ENCODE data around the gene ATP13A2. TPM values are rescaled to one million over a fixed set of nuclear protein-coding genes. Genes with fewer than 3 reads are reported as not detected.
"Not testable (repeated sequence)": the region's sequence is repeated elsewhere in the genome, so short reads cannot be mapped to it uniquely, and the experiment has no call there.

ATP13A2 gene
- total and polyA plus RNA-seq, 2 donors (not counting 1 experiment from before 2014, with no cell fraction given), result 41.6 to 51.8 TPM

DNA sequence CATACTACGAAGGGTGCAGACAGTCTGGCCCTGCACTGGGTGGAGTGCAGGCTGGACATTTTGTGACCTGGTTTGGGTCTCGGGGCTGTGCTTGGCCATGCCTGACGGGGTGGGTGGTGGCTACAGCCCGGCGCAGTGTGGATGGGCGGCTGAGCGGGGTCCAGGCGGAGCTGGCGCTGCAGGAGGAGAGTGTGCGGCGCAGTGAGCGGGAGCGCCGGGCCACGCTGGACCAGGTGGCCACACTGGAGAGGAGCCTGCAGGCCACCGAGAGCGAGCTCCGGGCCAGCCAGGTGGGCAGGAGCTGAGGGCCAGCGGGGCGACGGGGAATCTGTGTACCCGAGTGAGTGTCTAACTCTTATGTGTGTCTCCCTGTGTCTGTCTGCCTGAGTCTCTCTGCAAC lies 45.4 kb downstream of the ATP13A2 start:
- Mint-ChIP-seq H3K4me3 (no peak overlapping the region), H3K27ac (no peak overlapping the region), H3K27me3 (no peaks in the 10 kb centered on the region), H3K9me3 (ENCODE audit: insufficient read depth) (no peaks in the 10 kb centered on the region), H3K4me1 (peaks cover 4% of the 10 kb centered on the region)
- DNase-seq (no peak), ATAC-seq (ENCODE audit: low read depth) (no peak)
- no peak overlapping the region for H3K4me2 ChIP-seq (replicated peaks; ENCODE audit: low read depth, low read length, poor library complexity, severe bottlenecking)
- H3K27me3 ChIP-seq (replicated peaks in 1 of 4; ENCODE audit: control extremely low read depth in 1 of 4, control insufficient read depth in 3 of 4, insufficient read depth in 4 of 4, low read length in 3 of 4), result no peaks in the 10 kb centered on the region
- 97% methylated on average over 22 of the region's 22 CpGs for WGBS (ENCODE audit: insufficient coverage)
- ChIA-PET POLR2A (no interaction called here), CTCF (no interaction called here)
- H3K36me3 ChIP-seq (replicated peaks in 1 of 2; ENCODE audit: control extremely low read depth in 1 of 2, control insufficient read depth in 1 of 2, extremely low read depth in 1 of 2, insufficient read depth in 2 of 2, low read length in 1 of 2), result peaks cover 0 to 6% of the 10 kb centered on the region in 2 experiments
- no peak overlapping the region for H3K9ac ChIP-seq (ENCODE audit: low read length)
- no peaks in the 10 kb centered on the region for H3K79me2 ChIP-seq (ENCODE audit: control insufficient read depth, insufficient read depth, low read length)
- no peak overlapping the region for H3K27ac ChIP-seq (ENCODE audit: low read length in 2 of 2)
- H3K4me1 ChIP-seq (ENCODE audit: control insufficient read depth in 2 of 2, insufficient read depth in 2 of 2, low read length in 2 of 2), result peaks cover 0 to under 1% of the 10 kb centered on the region in 2 donors
- intact Hi-C loops (cut with micrococcal nuclease), result no loop called here
- no peak overlapping the region for H2AFZ ChIP-seq (ENCODE audit: insufficient read depth, low read depth, low read length, poor library complexity, severe bottlenecking)
- no peaks in the 10 kb centered on the region for H3K9me3 ChIP-seq (ENCODE audit: control extremely low read depth in 1 of 3, control insufficient read depth in 2 of 3, insufficient read depth in 1 of 3, low read length in 2 of 3)
- H4K20me1 ChIP-seq (ENCODE audit: control insufficient read depth, insufficient read depth, low read length, poor library complexity, severe bottlenecking), result no peaks in the 10 kb centered on the region
- no peak overlapping the region for H3K4me3 ChIP-seq (ENCODE audit: control extremely low read depth in 1 of 5, extremely low read depth in 1 of 5, insufficient read depth in 1 of 5, low read depth in 2 of 5, low read length in 4 of 5)
- TF ChIP-seq EZH2 (IDR thresholded peaks at IDR 0.05; ENCODE audit: borderline replicate concordance, insufficient read depth, low read depth, low read length, poor library complexity, severe bottlenecking), result no peak

DNA sequence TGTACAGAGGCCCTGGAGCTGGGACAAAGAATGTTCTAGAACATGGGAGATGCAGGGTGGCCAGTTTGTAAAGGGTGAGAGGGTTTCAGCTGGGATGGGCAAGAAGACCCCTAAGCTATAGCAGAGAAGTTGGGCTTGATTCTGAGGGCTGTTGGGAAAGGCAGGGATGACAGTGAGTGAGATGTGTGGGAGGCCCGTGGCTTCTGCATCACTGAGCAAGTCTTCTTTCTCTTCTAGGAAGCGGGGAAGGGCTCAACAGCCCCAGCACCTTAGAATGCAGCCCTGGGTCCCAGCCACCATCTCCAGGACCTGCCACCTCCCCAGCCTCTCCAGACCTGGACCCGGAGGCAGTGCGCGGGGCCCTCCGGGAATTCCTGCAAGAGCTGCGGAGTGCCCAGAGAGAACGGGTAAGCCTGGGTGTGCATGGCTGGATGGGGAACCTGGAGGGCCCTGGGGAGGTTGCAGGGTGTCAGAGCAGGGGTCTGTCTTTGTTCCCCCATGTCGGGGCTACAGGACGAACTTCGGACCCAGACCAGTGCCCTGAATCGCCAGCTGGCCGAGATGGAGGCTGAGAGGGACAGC lies 46.2 kb downstream of the ATP13A2 start:
- intact Hi-C loops (cut with micrococcal nuclease), result no loop called here
- Mint-ChIP-seq H3K27ac (no peak overlapping the region), H3K4me3 (no peak overlapping the region), H3K4me1 (peaks cover 5% of the 10 kb centered on the region), H3K27me3 (no peaks in the 10 kb centered on the region), H3K9me3 (ENCODE audit: insufficient read depth) (no peaks in the 10 kb centered on the region)
- H3K79me2 ChIP-seq (ENCODE audit: control insufficient read depth, insufficient read depth, low read length), result no peaks in the 10 kb centered on the region
- DNase-seq (no peak), ATAC-seq (ENCODE audit: low read depth) (no peak)
- H4K20me1 ChIP-seq (ENCODE audit: control insufficient read depth, insufficient read depth, low read length, poor library complexity, severe bottlenecking), result no peaks in the 10 kb centered on the region
- no peak for TF ChIP-seq EZH2 (IDR thresholded peaks at IDR 0.05; ENCODE audit: borderline replicate concordance, insufficient read depth, low read depth, low read length, poor library complexity, severe bottlenecking)
- TF ChIP-seq, protein P1, sequence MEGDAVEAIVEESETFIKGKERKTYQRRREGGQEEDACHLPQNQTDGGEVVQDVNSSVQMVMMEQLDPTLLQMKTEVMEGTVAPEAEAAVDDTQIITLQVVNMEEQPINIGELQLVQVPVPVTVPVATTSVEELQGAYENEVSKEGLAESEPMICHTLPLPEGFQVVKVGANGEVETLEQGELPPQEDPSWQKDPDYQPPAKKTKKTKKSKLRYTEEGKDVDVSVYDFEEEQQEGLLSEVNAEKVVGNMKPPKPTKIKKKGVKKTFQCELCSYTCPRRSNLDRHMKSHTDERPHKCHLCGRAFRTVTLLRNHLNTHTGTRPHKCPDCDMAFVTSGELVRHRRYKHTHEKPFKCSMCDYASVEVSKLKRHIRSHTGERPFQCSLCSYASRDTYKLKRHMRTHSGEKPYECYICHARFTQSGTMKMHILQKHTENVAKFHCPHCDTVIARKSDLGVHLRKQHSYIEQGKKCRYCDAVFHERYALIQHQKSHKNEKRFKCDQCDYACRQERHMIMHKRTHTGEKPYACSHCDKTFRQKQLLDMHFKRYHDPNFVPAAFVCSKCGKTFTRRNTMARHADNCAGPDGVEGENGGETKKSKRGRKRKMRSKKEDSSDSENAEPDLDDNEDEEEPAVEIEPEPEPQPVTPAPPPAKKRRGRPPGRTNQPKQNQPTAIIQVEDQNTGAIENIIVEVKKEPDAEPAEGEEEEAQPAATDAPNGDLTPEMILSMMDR (IDR thresholded peaks at IDR 0.05), result no peak
- H2AFZ ChIP-seq (ENCODE audit: insufficient read depth, low read depth, low read length, poor library complexity, severe bottlenecking), result no peak overlapping the region
- ChIA-PET CTCF (no interaction called here), POLR2A (no interaction called here)
- H3K4me1 ChIP-seq (ENCODE audit: control insufficient read depth in 2 of 2, insufficient read depth in 2 of 2, low read length in 2 of 2), result peaks cover 0 to 5% of the 10 kb centered on the region in 2 donors
- no peak overlapping the region for H3K9ac ChIP-seq (ENCODE audit: low read length)
- H3K4me3 ChIP-seq (ENCODE audit: control extremely low read depth in 1 of 5, extremely low read depth in 1 of 5, insufficient read depth in 1 of 5, low read depth in 2 of 5, low read length in 4 of 5), result no peak overlapping the region
- no peaks in the 10 kb centered on the region for H3K9me3 ChIP-seq (ENCODE audit: control extremely low read depth in 1 of 3, control insufficient read depth in 2 of 3, insufficient read depth in 1 of 3, low read length in 2 of 3)
- no peak overlapping the region for H3K27ac ChIP-seq (ENCODE audit: low read length in 2 of 2)
- no peak overlapping the region for H3K4me2 ChIP-seq (replicated peaks; ENCODE audit: low read depth, low read length, poor library complexity, severe bottlenecking)
- H3K36me3 ChIP-seq (replicated peaks in 1 of 2; ENCODE audit: control extremely low read depth in 1 of 2, control insufficient read depth in 1 of 2, extremely low read depth in 1 of 2, insufficient read depth in 2 of 2, low read length in 1 of 2), result peaks cover 0 to 6% of the 10 kb centered on the region in 2 experiments
- WGBS (ENCODE audit: insufficient coverage), result 94% methylated on average over 9 of the region's 13 CpGs
- H3K27me3 ChIP-seq (replicated peaks in 1 of 4; ENCODE audit: control extremely low read depth in 1 of 4, control insufficient read depth in 3 of 4, insufficient read depth in 4 of 4, low read length in 3 of 4), result no peaks in the 10 kb centered on the region

DNA sequence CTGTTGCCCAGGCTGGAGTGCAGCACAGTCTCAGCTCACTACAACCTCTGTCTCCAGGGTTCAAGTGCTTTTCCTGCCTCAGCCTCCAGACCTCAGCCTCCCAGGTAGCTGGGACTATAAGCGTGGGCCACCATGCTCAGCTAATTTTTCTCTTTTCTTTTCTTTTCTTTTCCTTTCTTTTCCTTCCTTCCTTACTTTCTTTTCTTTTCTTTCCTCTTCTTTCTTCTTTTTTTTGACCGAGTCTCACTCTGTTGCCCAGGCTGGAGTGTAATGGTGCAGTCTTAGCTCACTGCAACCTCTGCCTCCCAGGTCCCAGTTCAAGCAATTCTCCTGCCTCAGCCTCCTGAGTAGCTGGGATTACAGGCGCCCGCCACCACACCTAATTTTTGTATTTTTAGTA lies 47.6 kb downstream of the ATP13A2 start:
- H2AFZ ChIP-seq (ENCODE audit: insufficient read depth, low read depth, low read length, poor library complexity, severe bottlenecking); H3K9me3 ChIP-seq (ENCODE audit: control extremely low read depth in 1 of 3, control insufficient read depth in 2 of 3, insufficient read depth in 1 of 3, low read length in 2 of 3); H3K27me3 Mint-ChIP-seq; intact Hi-C loops (cut with micrococcal nuclease); POLR2A ChIA-PET; H3K4me3 ChIP-seq (ENCODE audit: control extremely low read depth in 1 of 5, extremely low read depth in 1 of 5, insufficient read depth in 1 of 5, low read depth in 2 of 5, low read length in 4 of 5); H3K27ac Mint-ChIP-seq; H3K4me1 Mint-ChIP-seq; H3K4me3 Mint-ChIP-seq; H3K27me3 ChIP-seq (replicated peaks in 1 of 4; ENCODE audit: control extremely low read depth in 1 of 4, control insufficient read depth in 3 of 4, insufficient read depth in 4 of 4, low read length in 3 of 4); H3K36me3 ChIP-seq (replicated peaks in 1 of 2; ENCODE audit: control extremely low read depth in 1 of 2, control insufficient read depth in 1 of 2, extremely low read depth in 1 of 2, insufficient read depth in 2 of 2, low read length in 1 of 2); H3K4me2 ChIP-seq (replicated peaks; ENCODE audit: low read depth, low read length, poor library complexity, severe bottlenecking); H4K20me1 ChIP-seq (ENCODE audit: control insufficient read depth, insufficient read depth, low read length, poor library complexity, severe bottlenecking); H3K27ac ChIP-seq (ENCODE audit: low read length in 2 of 2); H3K9ac ChIP-seq (ENCODE audit: low read length); H3K9me3 Mint-ChIP-seq (ENCODE audit: insufficient read depth); DNase-seq; H3K4me1 ChIP-seq (ENCODE audit: control insufficient read depth in 2 of 2, insufficient read depth in 2 of 2, low read length in 2 of 2); ATAC-seq (ENCODE audit: low read depth); H3K79me2 ChIP-seq (ENCODE audit: control insufficient read depth, insufficient read depth, low read length): not testable (repeated sequence)
- WGBS (ENCODE audit: insufficient coverage), result 100% methylated on average over 1 of the region's 4 CpGs
- CTCF ChIA-PET, result interaction anchor here (0.8 to 3.1 kb wide), 3 partner anchors 11 to 81 kb away, joined by 3 to 16 read pairs (median 4); no protein-coding TSS in a partner anchor

Measured in B cell (primary cell).